Activated CD4-positive, alpha-beta memory T cell treated with anti-CD3 and anti-CD28 coated beads for 36 hours (primary cell): ENCODE results near the gene FASTK. TPM values are rescaled to one million over a fixed set of nuclear protein-coding genes. Genes with fewer than 3 reads are reported as not detected.
A peak's percentile ranks its signal among the peaks of the same experiment; 100 is the strongest.

Experiments used
- CTCF ChIA-PET: fragments of 350-600 bp; sonication (Branson Sonifier 250); formaldehyde crosslinking; loops from one replicate; lab custom pipeline; 2021; ENCODE audit warnings: antibody characterized with exemption, inconsistent platforms; lab: Charles Lee
- POLR2A ChIA-PET: fragments of 350-600 bp; sonication (Branson Sonifier 250); formaldehyde crosslinking; loops from one replicate; lab custom pipeline; 2021; ENCODE audit warnings: antibody characterized with exemption; lab: Charles Lee
- DNase-seq: peaks from one replicate; pipeline ENCODE4 v3.0.0-alpha.2; 2020
- H3K27ac Mint-ChIP-seq: one replicate; pipeline ENCODE4 v1.8.0; 2021; ENCODE audit warnings: mixed read lengths
- H3K27me3 Mint-ChIP-seq: one replicate; pipeline ENCODE4 v1.8.0; 2021; ENCODE audit warnings: mixed read lengths
- H3K36me3 Mint-ChIP-seq: one replicate; pipeline ENCODE4 v1.8.0; 2021; ENCODE audit warnings: mixed read lengths
- H3K4me1 Mint-ChIP-seq: one replicate; pipeline ENCODE4 v1.8.0; 2021; ENCODE audit warnings: low read depth, mixed read lengths
- H3K4me3 Mint-ChIP-seq: one replicate; pipeline ENCODE4 v1.8.0; 2021; ENCODE audit warnings: mild to moderate bottlenecking, mixed read lengths
- H3K9me3 Mint-ChIP-seq: one replicate; pipeline ENCODE4 v1.8.0; 2021; ENCODE audit warnings: mixed read lengths
- intact Hi-C: fragments of 100-400 bp; cut with micrococcal nuclease; formaldehyde crosslinking; loops from one replicate; pipeline ENCODE4 v1.15.1; 2023
- total RNA-seq, 2 experiments: library from RNA; stranded (reverse); gene quantifications; one replicate each; pipeline ENCODE4 v1.2.3, GENCODE V29; 2021

The FASTK gene
- total RNA-seq, 2 experiments from 2014 or later = 56.8 to 57.4 TPM

DNA sequence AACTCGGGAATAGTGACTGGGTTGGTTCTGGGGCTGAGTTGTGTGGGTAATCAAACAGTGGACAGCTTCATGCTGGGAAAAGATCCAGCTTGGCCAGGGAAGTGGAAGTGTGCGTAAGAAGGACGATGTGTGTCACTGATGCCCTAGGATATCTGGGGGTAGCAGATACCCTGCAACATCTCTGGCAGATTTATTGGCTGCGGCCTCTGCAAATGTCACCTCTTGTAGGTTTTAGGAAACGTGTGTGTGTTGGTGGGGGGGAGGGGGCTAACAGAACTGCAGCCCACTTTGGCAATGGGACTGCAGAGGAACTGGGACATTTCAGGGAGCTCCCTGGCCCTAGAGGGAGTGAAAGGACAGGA is 4.7 kb upstream of the FASTK start:
- H3K27ac Mint-ChIP-seq = no peak overlapping the region
- no peaks in the 10 kb centered on the region for H3K36me3 Mint-ChIP-seq
- ChIA-PET POLR2A (no interaction called here), CTCF (interaction anchor here (0.8 to 2.7 kb wide), 5 partner anchors 25 to 76 kb away, joined by 3 to 10 read pairs (median 3); no protein-coding TSS in a partner anchor)
- H3K4me3 Mint-ChIP-seq = peak overlapping the region; percentile 79
- peaks cover 38% of the 10 kb centered on the region for H3K4me1 Mint-ChIP-seq
- intact Hi-C loops = no loop called here
- H3K27me3 Mint-ChIP-seq = peaks cover 5% of the 10 kb centered on the region
- no peak for DNase-seq
- H3K9me3 Mint-ChIP-seq = no peaks in the 10 kb centered on the region

DNA sequence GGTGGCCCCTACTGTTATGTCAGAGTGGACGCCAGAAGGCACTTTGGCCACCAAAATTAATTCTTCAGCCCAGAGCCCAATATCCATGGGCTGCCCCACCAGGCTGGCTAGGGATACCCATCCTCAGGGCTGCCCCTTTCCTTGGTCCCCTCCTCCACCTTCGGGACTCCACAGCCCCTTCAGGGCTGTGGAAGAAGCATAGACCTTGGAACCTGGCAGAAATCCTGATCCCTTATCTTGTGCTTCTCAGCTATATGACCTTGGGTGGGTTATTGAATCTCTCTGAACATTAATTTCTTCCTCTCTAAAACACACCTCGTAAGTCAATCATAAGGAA is 3.2 kb upstream of the FASTK start:
- Mint-ChIP-seq H3K27me3 (peaks cover 5% of the 10 kb centered on the region), H3K36me3 (peaks cover 2% of the 10 kb centered on the region), H3K4me3 (peak overlapping the region; percentile 98), H3K27ac (no peak overlapping the region), H3K4me1 (peaks cover 42% of the 10 kb centered on the region), H3K9me3 (no peaks in the 10 kb centered on the region)
- no peak for DNase-seq
- intact Hi-C loops = loop anchor here (1.0 kb wide), 1 partner anchor 55 kb away; the partner anchor contains the start of gene ABCB8
- CTCF ChIA-PET = interaction anchor here (1.8 to 2.7 kb wide), 2 partner anchors 27 to 56 kb away, joined by 8 to 9 read pairs; partner anchors contain the start of gene ABCB8
- POLR2A ChIA-PET = interaction anchor here (1.0 kb wide), 1 partner anchor 23 kb away, joined by 3 read pairs; no protein-coding TSS in a partner anchor

DNA sequence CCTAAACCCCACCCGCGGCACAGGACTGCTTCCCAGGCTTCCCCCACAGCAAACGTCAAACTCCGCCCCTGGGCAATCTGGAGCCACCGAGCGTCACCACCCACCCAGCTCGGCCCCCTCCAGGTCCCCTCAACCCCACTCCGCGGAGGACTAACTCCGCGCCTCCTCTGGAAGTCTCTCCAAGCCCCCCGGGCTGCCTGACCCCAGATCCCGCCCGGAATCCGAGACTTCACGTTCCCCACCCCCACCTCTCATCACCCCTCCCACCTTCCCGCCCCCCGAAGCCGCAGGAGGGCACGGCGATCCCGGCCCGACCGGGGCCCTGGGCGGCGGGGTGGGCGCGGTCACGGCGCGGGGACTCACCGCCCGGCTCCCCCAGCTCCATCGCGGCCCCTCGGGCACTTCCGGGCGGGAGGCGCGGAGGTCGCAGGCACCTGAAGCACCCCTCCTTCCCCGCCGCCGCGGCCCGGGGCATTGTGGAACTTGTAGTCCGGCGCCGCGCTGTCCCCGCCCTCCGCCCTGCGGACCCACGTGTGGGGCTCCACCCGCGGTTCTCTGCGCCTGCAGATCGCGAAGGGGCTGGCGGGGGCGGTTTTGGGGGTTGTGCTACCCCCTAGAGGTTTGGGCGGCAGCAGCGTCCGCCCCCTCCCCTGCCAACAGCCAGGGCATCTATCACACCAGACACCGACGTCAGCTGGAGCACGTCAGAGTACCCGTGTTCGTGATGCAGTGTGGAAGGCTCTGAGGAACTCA is 2.6 kb upstream of the FASTK start, which contains the start of gene TMUB1:
Gene TMUB1 (minus strand): TSS at position 423 of the 753 bp plus-strand sequence. CDS start 930 bp downstream, outside the sequence.
- peak; percentile 85 for DNase-seq
- Mint-ChIP-seq H3K27me3 (peaks cover 5% of the 10 kb centered on the region), H3K36me3 (peaks cover 3% of the 10 kb centered on the region), H3K4me1 (peaks cover 39% of the 10 kb centered on the region), H3K27ac (peak within 1 kb of the TSS; percentile 78), H3K4me3 (peak within 1 kb of the TSS; percentile 98), H3K9me3 (no peaks in the 10 kb centered on the region)
- intact Hi-C loops = loop anchor here (1.0 kb wide), 1 partner anchor 55 kb away; the partner anchor contains the start of gene ABCB8
- POLR2A ChIA-PET = interaction anchor here (0.6 to 1.0 kb wide), 2 partner anchors 23 to 25 kb away, joined by 3 read pairs; no protein-coding TSS in a partner anchor
- CTCF ChIA-PET = interaction anchor here (1.8 to 2.7 kb wide), 2 partner anchors 27 to 55 kb away, joined by 8 to 9 read pairs; partner anchors contain the start of gene ABCB8

DNA sequence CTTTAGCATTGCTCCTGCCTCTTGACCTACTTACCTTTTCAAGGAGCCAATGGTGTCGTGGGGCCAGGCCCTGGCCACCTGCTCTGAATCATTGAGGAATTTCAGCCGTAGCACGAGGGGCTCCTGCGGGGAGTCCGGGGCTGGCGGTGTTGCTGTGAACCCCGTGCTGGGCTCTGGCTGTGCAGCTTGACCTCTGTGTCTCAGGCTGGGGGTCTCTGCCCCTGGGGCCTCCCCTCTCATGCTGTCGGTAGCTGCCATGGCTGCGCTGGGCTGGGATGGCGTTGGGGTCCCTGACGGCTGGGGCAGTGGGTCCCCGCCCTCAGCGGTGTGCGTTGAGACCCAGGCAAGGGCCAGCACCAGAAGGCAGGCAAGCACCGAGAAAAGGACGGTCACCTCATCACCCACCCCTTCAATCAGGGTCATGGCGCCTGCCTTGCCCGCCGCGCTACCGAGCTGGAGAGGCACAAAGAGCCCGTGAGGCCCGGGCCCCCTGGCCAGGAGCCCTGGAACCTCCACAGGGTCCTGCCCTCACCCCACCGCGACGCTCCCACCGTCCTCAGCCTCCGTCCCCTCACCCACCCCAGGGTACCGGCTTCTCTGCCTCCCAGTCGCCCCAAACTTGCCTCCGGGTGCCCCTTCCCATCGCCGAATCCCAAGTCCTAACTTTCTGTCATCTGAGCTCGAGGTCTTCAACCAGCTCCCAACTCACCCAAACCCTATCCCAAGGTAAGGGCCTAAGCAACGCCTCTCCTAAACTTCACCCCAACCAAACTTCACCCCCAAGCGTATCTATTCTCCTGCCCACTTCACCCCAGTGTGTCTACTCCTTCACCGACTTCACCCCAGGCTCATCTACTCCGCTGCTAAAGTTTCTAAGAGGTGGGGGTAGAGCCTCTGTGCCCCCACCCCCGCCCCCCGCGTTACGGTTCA is 1.8 kb upstream of the FASTK start:
- no peak for DNase-seq
- H3K27me3 Mint-ChIP-seq = peaks cover 5% of the 10 kb centered on the region
- peak overlapping the region; percentile 98 for H3K4me3 Mint-ChIP-seq
- intact Hi-C loops = loop anchor here (1.0 kb wide), 1 partner anchor 54 kb away; the partner anchor contains the start of gene ABCB8
- H3K27ac Mint-ChIP-seq = peak overlapping the region; percentile 78
- H3K4me1 Mint-ChIP-seq = peaks cover 38% of the 10 kb centered on the region
- H3K36me3 Mint-ChIP-seq = peaks cover 6% of the 10 kb centered on the region
- ChIA-PET POLR2A (interaction anchor here (0.6 kb wide), 1 partner anchor 24 kb away, joined by 3 read pairs; no protein-coding TSS in a partner anchor), CTCF (interaction anchor here (1.8 kb wide), 1 partner anchor 54 kb away, joined by 8 read pairs; the partner anchor contains the start of gene ABCB8)
- no peaks in the 10 kb centered on the region for H3K9me3 Mint-ChIP-seq

DNA sequence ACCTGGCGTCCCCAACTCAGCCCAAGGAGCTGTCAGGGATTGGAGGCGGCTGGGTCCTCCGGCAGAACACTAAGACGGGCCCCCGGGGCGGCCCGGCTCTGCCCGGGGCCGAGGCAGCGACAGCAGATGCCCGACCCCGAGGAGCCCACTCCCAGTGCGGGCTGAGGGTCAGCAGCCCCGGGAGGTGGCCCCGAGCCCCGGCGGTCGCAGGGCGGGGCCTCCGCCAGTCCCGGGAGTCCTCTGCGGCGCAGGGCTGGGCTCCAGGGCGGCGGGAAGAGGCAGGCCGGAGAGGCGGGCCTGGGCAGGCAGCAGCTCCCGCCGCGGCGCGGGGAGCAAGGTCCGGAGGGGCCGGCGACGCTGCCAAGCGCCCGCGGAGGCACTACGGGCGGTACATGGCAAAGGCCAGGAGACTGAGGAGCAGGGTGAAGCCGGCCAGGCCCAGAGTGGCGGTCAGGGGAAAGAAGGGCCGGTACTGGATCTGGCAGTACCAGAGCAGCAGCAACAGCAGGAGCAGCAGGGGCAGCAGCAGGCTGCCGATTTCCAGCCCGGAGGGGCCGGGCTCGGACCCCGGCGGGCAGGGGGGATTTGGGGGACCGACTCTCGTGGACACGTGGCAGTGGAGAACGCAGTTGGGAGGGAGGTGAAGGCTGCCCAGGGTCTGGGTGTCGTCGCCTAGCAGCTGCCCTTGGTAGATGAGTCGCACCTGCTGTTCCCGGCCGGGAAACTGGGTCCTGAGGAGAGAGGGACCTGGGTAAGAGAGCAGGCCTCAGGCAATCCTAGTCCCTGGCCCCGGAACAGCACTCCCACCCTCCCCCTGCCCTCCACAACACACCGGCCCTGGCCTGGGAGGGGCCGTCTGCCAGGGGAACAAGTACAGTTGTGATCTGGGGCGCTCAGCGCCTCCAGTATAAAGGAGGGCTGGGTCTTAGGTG is 827 bp upstream of the FASTK start:
- peaks cover 38% of the 10 kb centered on the region for H3K4me1 Mint-ChIP-seq
- peaks cover 6% of the 10 kb centered on the region for H3K36me3 Mint-ChIP-seq
- intact Hi-C loops = loop anchor here (2.0 kb wide), 2 partner anchors 151 to 269 kb away; partner anchors contain the start of gene CHPF2
- peak overlapping the region; percentile 70 for H3K27ac Mint-ChIP-seq
- POLR2A ChIA-PET = interaction anchor here (0.7 to 1.5 kb wide), 4 partner anchors 8 to 63 kb away, joined by 3 to 5 read pairs (median 4); partner anchors contain the start of gene ATG9B
- H3K27me3 Mint-ChIP-seq = peaks cover 5% of the 10 kb centered on the region
- CTCF ChIA-PET = interaction anchor here (0.9 to 1.6 kb wide), 3 partner anchors 29 to 163 kb away, joined by 3 to 9 read pairs (median 4); no protein-coding TSS in a partner anchor
- DNase-seq = no peak
- peak overlapping the region; percentile 98 for H3K4me3 Mint-ChIP-seq
- no peaks in the 10 kb centered on the region for H3K9me3 Mint-ChIP-seq

DNA sequence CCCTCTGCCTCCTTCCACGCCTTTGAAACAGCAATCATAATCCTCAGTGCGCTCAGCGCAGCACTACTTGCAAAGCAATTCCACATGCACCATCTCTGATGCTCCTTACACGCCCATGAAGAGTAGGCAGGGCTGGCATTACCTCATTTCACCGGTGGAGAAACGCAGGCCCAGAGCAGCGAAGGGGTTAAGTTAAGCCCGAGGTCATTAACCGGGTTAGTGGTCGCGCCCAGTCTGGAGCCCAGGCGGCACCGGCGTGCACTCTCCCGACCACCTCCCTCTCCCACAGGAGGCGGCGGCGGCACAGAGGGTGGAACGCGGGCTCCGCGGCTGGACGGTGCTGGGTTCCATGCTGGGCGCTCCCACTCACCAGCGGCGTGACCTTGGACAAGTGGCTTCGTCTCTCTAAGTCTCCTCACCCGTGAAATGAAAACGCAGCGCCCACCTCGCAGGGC is 515 bp downstream of the FASTK start:
- Mint-ChIP-seq H3K27ac (peak overlapping the region; percentile 86), H3K4me1 (peaks cover 32% of the 10 kb centered on the region), H3K9me3 (no peaks in the 10 kb centered on the region), H3K4me3 (peak overlapping the region; percentile 93), H3K36me3 (peaks cover 13% of the 10 kb centered on the region), H3K27me3 (peaks cover 2% of the 10 kb centered on the region)
- intact Hi-C loops = loop anchor here (1.0 to 2.0 kb wide), 4 partner anchors 22 to 271 kb away; partner anchors contain the start of genes ABCF2 and CHPF2
- CTCF ChIA-PET = interaction anchor here (0.9 to 1.6 kb wide), 3 partner anchors 30 to 164 kb away, joined by 3 to 9 read pairs (median 4); no protein-coding TSS in a partner anchor
- DNase-seq = no peak
- POLR2A ChIA-PET = interaction anchor here (1.0 to 1.5 kb wide), 3 partner anchors 10 to 55 kb away, joined by 3 to 5 read pairs (median 5); partner anchors contain the start of gene ATG9B

DNA sequence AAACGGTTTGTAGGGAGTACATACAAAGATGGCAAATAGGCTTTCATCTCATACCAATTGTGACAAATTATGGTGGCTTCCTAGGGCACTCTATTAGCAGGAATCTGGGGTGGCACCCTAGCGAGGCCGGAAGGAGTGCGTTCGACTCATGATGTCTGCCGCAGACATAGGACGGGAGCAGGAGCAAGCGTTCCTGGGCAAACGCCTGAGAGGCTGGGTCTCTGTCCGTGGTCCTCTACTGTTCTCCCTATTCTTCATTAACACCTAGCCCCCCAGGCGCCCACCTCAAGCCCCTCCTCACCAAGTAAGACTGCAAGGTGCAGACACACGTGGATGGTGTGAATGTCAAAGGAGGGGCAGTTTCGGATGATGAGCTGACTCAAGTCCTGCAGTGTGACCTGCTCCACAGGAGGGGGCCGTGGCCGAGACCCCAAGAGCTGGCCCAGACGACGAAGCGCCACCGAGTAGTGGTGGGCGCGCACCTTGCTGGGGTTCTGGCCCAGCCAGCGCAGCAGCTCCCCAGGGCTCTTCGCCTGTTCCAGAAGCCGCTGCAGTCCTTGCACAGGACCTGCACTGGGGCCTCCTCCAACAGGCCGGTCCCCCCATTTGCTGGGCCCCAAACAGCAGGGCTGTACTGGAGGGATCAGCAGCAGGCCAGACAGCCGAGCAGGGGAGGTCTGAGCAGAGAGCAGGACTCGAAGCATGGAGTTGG is 1.3 kb downstream of the FASTK start:
- peaks cover 13% of the 10 kb centered on the region for H3K36me3 Mint-ChIP-seq
- intact Hi-C loops = no loop called here
- H3K27ac Mint-ChIP-seq = peak overlapping the region; percentile 86
- no peaks in the 10 kb centered on the region for H3K9me3 Mint-ChIP-seq
- POLR2A ChIA-PET = no interaction called here
- peaks cover 28% of the 10 kb centered on the region for H3K4me1 Mint-ChIP-seq
- peak overlapping the region; percentile 93 for H3K4me3 Mint-ChIP-seq
- no peaks in the 10 kb centered on the region for H3K27me3 Mint-ChIP-seq
- DNase-seq = no peak
- CTCF ChIA-PET = no interaction called here

DNA sequence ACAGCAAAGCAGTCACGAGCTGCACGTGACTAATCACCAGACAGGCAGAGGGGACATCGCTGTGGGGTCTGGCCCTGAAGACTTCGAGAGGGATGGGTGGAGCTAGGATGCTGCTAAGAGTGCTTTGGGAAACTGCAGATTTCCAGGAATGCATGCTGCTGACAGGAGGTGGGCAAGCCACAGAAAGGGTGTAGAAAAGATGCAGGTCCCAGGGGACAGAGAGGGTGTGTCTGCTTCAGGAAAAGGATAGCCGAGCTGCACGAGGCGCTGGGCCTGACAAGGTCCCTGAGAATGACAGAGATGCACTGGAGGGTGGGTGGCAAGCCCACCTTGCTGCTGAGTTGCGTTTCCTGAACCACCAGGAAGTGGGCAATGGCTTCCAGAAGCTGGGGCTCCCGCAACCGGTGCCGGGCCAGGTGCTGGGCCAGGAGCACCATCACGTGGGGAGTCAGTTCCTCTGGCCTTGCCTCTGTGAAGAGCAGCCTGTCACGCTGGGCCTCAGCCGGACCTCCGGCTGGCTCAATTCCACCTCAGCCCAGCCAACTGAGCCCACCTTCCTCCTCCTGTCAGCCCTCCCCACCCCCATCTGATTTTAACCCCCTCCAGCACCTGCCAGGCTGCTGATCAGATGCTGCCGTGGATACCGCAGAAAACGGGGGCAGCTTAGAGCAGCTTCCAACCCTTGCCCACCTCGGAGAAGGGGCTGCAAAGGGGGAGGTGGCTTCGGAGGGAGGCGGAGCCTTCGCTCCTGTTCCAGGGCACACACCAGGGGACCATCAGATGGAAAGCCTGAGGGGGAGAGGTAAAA is 2.2 kb downstream of the FASTK start:
- ChIA-PET CTCF (interaction anchor here (0.7 to 1.1 kb wide), 2 partner anchors 10 to 116 kb away, joined by 3 read pairs; no protein-coding TSS in a partner anchor), POLR2A (interaction anchor here (0.8 to 1.8 kb wide), 2 partner anchors 8 to 11 kb away, joined by 3 to 4 read pairs; partner anchors contain the start of gene AGAP3)
- H3K4me1 Mint-ChIP-seq = peaks cover 28% of the 10 kb centered on the region
- H3K36me3 Mint-ChIP-seq = peaks cover 15% of the 10 kb centered on the region
- intact Hi-C loops = no loop called here
- no peaks in the 10 kb centered on the region for H3K27me3 Mint-ChIP-seq
- no peaks in the 10 kb centered on the region for H3K9me3 Mint-ChIP-seq
- DNase-seq = no peak
- peak overlapping the region; percentile 93 for H3K4me3 Mint-ChIP-seq
- peak overlapping the region; percentile 61 for H3K27ac Mint-ChIP-seq

DNA sequence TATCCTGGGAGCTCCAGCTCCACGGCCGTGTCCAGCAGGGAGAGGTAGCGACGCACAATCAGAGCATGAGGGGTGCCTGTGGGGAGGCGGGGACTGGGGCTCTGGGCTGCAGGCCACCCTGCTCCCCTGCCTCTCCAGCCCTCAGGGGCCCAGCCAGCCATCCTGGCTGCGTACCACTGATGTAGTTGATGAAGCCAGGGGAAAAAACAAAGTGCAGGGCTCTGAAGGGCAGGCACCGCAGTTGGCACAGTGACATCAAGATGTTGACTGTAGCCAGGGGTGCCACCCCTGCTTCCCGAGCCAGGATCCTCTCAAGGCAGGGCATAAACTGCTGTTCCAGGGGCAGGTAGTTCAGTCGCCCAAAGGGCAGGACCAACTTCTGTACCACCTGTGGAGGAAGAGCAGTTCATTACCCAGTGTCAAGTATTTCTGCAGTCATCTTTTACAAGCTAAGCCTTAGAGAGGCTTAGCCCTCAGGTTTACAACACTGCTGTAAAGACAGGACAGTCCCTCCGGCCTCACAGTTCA is 2.8 kb downstream of the FASTK start:
- no peak for DNase-seq
- intact Hi-C loops = no loop called here
- H3K27ac Mint-ChIP-seq = peak overlapping the region; percentile 61
- CTCF ChIA-PET = interaction anchor here (1.1 to 1.2 kb wide), 3 partner anchors 10 to 33 kb away, joined by 3 to 4 read pairs (median 4); no protein-coding TSS in a partner anchor
- H3K4me3 Mint-ChIP-seq = peak overlapping the region; percentile 26
- H3K27me3 Mint-ChIP-seq = no peaks in the 10 kb centered on the region
- peaks cover 26% of the 10 kb centered on the region for H3K4me1 Mint-ChIP-seq
- H3K9me3 Mint-ChIP-seq = no peaks in the 10 kb centered on the region
- peaks cover 15% of the 10 kb centered on the region for H3K36me3 Mint-ChIP-seq
- POLR2A ChIA-PET = interaction anchor here (0.8 to 1.8 kb wide), 3 partner anchors 9 to 17 kb away, joined by 3 to 4 read pairs (median 3); partner anchors contain the start of gene AGAP3
